HG03103 (cell line): ENCODE measurements around the gene PCSK2.
"Not testable (repeated sequence)": the region's sequence is repeated elsewhere in the genome, so short reads cannot be mapped to it uniquely, and the experiment has no call there.

Experiments
- ATAC-seq: cut with Tn5 transposase; IDR thresholded peaks from one replicate; pipeline ENCODE4 v1.9.1; 2021; ENCODE audit warnings: low read depth; ENCODE audit not compliant: unreplicated experiment

The PCSK2 gene, protein sequence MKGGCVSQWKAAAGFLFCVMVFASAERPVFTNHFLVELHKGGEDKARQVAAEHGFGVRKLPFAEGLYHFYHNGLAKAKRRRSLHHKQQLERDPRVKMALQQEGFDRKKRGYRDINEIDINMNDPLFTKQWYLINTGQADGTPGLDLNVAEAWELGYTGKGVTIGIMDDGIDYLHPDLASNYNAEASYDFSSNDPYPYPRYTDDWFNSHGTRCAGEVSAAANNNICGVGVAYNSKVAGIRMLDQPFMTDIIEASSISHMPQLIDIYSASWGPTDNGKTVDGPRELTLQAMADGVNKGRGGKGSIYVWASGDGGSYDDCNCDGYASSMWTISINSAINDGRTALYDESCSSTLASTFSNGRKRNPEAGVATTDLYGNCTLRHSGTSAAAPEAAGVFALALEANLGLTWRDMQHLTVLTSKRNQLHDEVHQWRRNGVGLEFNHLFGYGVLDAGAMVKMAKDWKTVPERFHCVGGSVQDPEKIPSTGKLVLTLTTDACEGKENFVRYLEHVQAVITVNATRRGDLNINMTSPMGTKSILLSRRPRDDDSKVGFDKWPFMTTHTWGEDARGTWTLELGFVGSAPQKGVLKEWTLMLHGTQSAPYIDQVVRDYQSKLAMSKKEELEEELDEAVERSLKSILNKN

GRCh38 chr20:17226410-17227218 is at the start of gene PCSK2:
TSS of gene PCSK2 (plus strand) at chr20:17227040. CDS start at chr20:17227306, 266 bp downstream.
- no peak for ATAC-seq

DNA sequence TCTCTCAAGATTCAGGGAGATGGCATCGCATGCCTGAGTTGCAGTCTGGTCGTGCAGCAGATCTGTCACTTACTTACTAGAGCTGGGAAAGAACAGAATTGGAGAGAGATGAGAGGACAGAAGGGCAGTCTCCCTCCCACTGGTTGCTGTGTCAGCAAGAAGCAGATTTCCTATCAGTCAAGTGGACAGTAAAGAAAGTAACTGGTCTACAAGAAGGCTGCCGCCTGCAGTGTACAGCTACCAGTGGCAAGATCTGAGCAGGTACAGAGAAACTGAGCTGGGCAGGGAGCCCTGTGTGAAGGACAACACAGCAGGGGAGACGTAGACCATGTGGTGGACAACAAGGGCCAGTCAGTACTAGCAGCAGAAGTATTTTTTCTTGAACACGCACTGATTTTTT is 49.5 kb upstream of the PCSK2 start:
- no peak for ATAC-seq

DNA sequence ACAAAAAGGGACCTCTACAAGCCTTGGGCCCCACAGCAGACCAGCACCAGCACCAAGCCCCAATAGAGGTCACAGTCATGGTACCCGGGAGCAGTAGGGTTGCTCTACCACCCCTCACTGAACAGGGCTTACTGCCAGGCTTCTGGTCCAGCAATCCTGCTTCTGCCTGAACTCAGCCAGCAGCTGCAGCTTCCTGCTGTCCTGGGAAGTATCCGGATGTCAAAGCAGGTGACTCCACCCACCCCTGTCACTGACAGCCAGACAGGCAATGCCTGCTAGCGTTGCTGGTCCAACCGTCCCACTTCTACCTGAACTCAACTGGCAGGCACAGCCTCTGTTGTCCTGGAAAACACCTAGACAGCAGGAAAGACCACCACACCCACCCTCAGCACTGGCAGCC is 47.0 kb upstream of the PCSK2 start:
- ATAC-seq: no peak

DNA sequence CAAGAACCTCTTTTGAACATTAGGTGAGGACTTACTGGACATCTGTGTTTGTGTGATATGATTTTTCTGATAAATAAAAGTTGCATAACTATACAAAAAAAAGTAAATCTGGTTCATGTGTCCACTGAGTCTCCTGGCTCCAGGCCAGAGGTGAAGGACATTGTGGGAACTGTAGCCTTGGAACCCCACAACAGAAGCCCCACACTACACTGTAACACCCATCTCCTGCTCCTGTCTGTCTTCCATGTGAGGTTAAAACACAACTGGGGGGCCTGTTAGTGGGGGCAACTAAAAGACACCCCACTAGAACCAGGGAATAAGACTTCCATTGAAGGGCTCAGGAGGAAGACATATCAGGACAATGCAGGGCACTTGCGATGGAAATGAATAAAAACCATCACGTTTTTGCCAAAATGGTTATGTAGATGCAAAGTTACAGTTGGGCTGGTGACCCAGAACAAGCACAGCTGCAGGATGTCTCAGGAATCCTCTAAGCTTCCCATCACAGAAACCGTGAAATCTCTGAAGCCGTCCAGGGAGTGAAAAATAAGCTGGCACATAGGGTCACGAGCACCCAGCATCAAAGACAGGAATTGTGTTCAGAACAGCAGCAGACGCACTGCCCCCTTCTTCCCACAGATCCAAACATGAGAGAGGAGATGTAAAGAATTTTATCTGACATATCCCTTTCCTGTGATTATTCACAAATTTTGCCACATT is 36.7 kb upstream of the PCSK2 start:
- no peak for ATAC-seq

GRCh38 chr20:17197041-17197440 is 29.8 kb upstream of the PCSK2 start:
- no peak for ATAC-seq

- ATAC-seq: no peak
Observed at GRCh38 chr20:17202030-17202429, 24.8 kb upstream of the PCSK2 start.

GRCh38 chr20:17202673-17203072 is 24.2 kb upstream of the PCSK2 start:
- ATAC-seq: no peak

GRCh38 chr20:17205084-17205813 is 21.6 kb upstream of the PCSK2 start:
- ATAC-seq: no peak

GRCh38 chr20:17210387-17210786 is 16.5 kb upstream of the PCSK2 start:
- no peak for ATAC-seq

DNA sequence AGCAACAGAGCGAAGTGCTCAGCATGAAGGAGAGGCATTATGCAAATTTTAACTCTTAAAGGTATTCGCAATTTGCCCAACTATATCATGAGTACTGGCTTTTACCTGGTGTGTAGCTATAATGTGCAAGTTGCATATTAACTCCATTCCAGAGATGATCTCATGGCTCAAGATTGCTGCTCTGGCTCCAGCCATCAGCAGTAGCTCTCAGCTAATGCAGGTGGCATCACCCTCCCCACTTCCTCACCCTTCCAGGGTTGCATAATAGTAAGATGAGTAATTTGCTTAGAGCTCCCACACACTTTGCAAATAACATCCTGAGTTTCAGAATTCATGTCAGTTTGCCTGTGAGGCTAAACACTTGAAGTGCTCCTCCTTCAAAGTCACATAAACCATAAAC is 15.9 kb upstream of the PCSK2 start:
- ATAC-seq: no peak

GRCh38 chr20:17215167-17215566 is 11.7 kb upstream of the PCSK2 start:
- ATAC-seq: no peak

- ATAC-seq: not testable (repeated sequence)
Observed at GRCh38 chr20:17219856-17220255, 7.0 kb upstream of the PCSK2 start.

- no peak for ATAC-seq
Observed at GRCh38 chr20:17223553-17223952, 3.3 kb upstream of the PCSK2 start.

GRCh38 chr20:17225851-17226409 is 910 bp upstream of the PCSK2 start:
- ATAC-seq: no peak

GRCh38 chr20:17227219-17227575 is 357 bp downstream of the PCSK2 start:
- no peak for ATAC-seq

GRCh38 chr20:17227669-17228623 is 1.1 kb downstream of the PCSK2 start:
- no peak for ATAC-seq

DNA sequence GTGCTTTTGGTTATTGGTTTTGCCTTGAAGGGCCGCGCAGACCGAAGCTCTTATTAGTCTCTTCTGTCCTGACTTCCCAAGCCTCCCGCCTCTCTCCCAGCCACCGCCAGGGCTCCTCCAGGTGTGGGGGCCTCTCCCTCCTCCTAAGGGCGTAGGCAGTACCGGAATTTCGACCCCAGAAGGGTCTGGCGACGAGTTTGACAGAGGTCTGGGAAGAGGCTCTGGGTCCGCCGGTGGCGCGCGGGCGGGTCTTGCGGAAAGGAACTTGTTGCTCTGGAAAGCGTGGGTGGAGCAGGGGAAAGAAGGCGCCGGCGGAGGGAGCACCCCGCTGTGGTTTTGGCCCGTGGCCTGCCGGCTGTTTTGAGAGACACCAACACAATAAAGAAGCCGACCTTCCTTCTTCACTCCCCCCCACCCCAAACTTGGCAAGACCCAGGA is 1.8 kb downstream of the PCSK2 start:
- ATAC-seq: no peak

- no peak for ATAC-seq
Observed at GRCh38 chr20:17229256-17229655, 2.4 kb downstream of the PCSK2 start.

- no peak for ATAC-seq
Observed at GRCh38 chr20:17233626-17234025, 6.8 kb downstream of the PCSK2 start.
